Natural killer cell (primary cell): Measurements from ENCODE around the gene TUBG2. TPM values are rescaled to one million over a fixed set of nuclear protein-coding genes. Genes with fewer than 3 reads are reported as not detected.

Source experiments
- ATAC-seq, 3 donors: fragments of 150-1000 bp in 2 of 3; fragments of 200-7000 bp in 1 of 3; cut with Tn5 transposase; 1 replicate in 1 of 3; 2 replicates in 2 of 3; pipeline ENCODE4 v1.10.0; 2021; ENCODE audit warnings: mild to moderate bottlenecking in 2 of 3, moderate library complexity in 2 of 3
- DNase-seq, 2 donors: peaks; one replicate each; pipeline versions ENCODE4 v3.0.0 to v3.0.0-alpha.2; 2013 to 2021; ENCODE audit warnings: mixed read lengths in 1 of 2
- H3K27ac ChIP-seq: one replicate; pipeline ENCODE4 v1.5.1; 2013; ENCODE audit warnings: mild to moderate bottlenecking, low read length
- H3K27me3 ChIP-seq: one replicate; pipeline ENCODE4 v1.6.1; 2013; ENCODE audit warnings: low read length; ENCODE audit not compliant: control insufficient read depth, insufficient read depth
- H3K36me3 ChIP-seq: one replicate; pipeline ENCODE4 v1.6.1; 2013; ENCODE audit warnings: low read length; ENCODE audit not compliant: control insufficient read depth, insufficient read depth
- H3K4me1 ChIP-seq: one replicate; pipeline ENCODE4 v1.6.1; 2013; ENCODE audit warnings: low read length; ENCODE audit not compliant: control insufficient read depth, insufficient read depth
- H3K4me3 ChIP-seq: one replicate; pipeline ENCODE4 v1.5.1; 2013; ENCODE audit warnings: low read length
- H3K9me3 ChIP-seq: one replicate; pipeline ENCODE4 v1.6.1; 2013; ENCODE audit warnings: low read length; ENCODE audit not compliant: control insufficient read depth, insufficient read depth
- H3K27ac Mint-ChIP-seq, 2 donors: one replicate each; pipeline ENCODE4 v1.8.0; 2022; ENCODE audit warnings: mild to moderate bottlenecking in 2 of 2, mixed read lengths in 2 of 2, moderate library complexity in 1 of 2
- H3K27me3 Mint-ChIP-seq, 2 donors: one replicate each; pipeline ENCODE4 v1.8.0; 2022; ENCODE audit warnings: low read depth in 2 of 2, mixed read lengths in 2 of 2
- H3K36me3 Mint-ChIP-seq: one replicate; pipeline ENCODE4 v1.8.0; 2022; ENCODE audit warnings: mixed read lengths
- H3K4me1 Mint-ChIP-seq, 2 donors: one replicate each; pipeline ENCODE4 v1.8.0; 2022; ENCODE audit warnings: mixed read lengths in 2 of 2
- H3K4me3 Mint-ChIP-seq: one replicate; pipeline ENCODE4 v1.8.0; 2022; ENCODE audit warnings: mild to moderate bottlenecking, moderate library complexity, mixed read lengths
- H3K9me3 Mint-ChIP-seq, 2 donors: one replicate each; pipeline ENCODE4 v1.8.0; 2022; ENCODE audit warnings: mixed read lengths in 2 of 2
- CTCF ChIP-seq: fragments of 200-600 bp; IDR thresholded peaks from one replicate; pipeline ENCODE4 v1.8.0; 2022; ENCODE audit warnings: antibody characterized with exemption
- WGBS: methylation state at CpG from one replicate; pipeline ENCODE4 v1.1.7; 2013; ENCODE audit warnings: missing lambda C conversion rate; ENCODE audit not compliant: insufficient coverage; 5-methylcytosine and 5-hydroxymethylcytosine counted together
- intact Hi-C: fragments of 100-400 bp; cut with micrococcal nuclease; formaldehyde crosslinking; loops from one replicate; pipeline ENCODE4 v1.14.2; 2022
- total RNA-seq, 4 donors: library from RNA; stranded (reverse); fragments of 120-200 nt in 1 of 4; gene quantifications; one replicate each; pipeline versions ENCODE4 v1.2.3 to v1.2.4, GENCODE V29; 2013 to 2022

Gene TUBG2
- total RNA-seq, 3 donors from 2014 or later (not counting 1 experiment from before 2014, with no cell fraction given), result 7.8 to 14.2 (median 9.6) TPM

DNA sequence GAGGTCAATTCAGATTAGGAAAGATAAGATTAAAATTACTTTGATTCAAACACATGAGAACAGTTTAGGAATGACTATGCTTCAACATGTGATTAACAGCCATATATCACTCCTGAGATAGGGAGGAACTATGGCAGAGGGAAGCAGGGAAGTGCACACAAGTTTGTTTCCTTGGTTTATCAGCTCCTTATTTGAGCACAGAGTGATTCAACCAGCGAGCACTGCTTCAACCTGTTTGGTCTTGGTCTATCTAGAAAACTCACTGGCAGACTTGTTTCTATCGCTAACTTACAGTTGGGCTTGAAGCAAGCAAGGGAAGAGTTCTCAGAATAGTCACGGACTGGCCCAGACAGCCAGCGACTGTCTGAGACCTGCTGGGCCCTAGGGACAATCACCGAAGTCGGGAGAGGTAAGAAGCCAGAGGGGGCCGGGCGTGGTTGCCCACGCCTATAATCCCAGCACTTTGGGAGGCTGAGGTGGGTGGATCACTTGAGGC lies 26.1 kb upstream of the TUBG2 start:
- H3K27ac Mint-ChIP-seq, result no peak overlapping the region
- Histone ChIP-seq H3K27me3 (no peaks in the 10 kb centered on the region), H3K9me3 (no peaks in the 10 kb centered on the region), H3K27ac (no peak overlapping the region), H3K4me1 (no peaks in the 10 kb centered on the region), H3K36me3 (no peaks in the 10 kb centered on the region), H3K4me3 (no peak overlapping the region)
- intact Hi-C loops, result no loop called here
- H3K27me3 Mint-ChIP-seq, result no peaks in the 10 kb centered on the region
- no peak for TF ChIP-seq CTCF
- no peaks in the 10 kb centered on the region for H3K4me1 Mint-ChIP-seq
- H3K4me3 Mint-ChIP-seq, result no peak overlapping the region
- no peak for ATAC-seq
- no peaks in the 10 kb centered on the region for H3K36me3 Mint-ChIP-seq
- DNase-seq, result no peak
- H3K9me3 Mint-ChIP-seq, result no peaks in the 10 kb centered on the region
- WGBS, result 91% methylated on average over 9 of the region's 9 CpGs

GRCh38 chr17:42639525-42640113 lies 19.5 kb upstream of the TUBG2 start:
- no peaks in the 10 kb centered on the region for H3K27me3 ChIP-seq
- intact Hi-C loops, result no loop called here
- H3K4me1 Mint-ChIP-seq, result peaks cover 14 to 24% of the 10 kb centered on the region in 2 donors
- no peak overlapping the region for H3K4me3 ChIP-seq
- ATAC-seq, result peak in 2 of 3 donors; percentile 46 to 72
- no peak for TF ChIP-seq CTCF
- no peak for DNase-seq
- no peaks in the 10 kb centered on the region for H3K9me3 ChIP-seq
- peak overlapping the region; percentile 53 for H3K4me3 Mint-ChIP-seq
- H3K36me3 Mint-ChIP-seq, result no peaks in the 10 kb centered on the region
- no peak overlapping the region for H3K27ac ChIP-seq
- no peaks in the 10 kb centered on the region for H3K9me3 Mint-ChIP-seq
- no peaks in the 10 kb centered on the region for H3K36me3 ChIP-seq
- peaks cover 16% of the 10 kb centered on the region for H3K4me1 ChIP-seq
- H3K27me3 Mint-ChIP-seq, result peaks cover 0 to 7% of the 10 kb centered on the region in 2 donors
- H3K27ac Mint-ChIP-seq, result no peak overlapping the region
- WGBS, result 72% methylated on average over 6 of the region's 7 CpGs

- intact Hi-C loops, result no loop called here
- ATAC-seq, result peak in 1 of 3 donors; percentile 53
- DNase-seq, result no peak
- H3K9me3 ChIP-seq, result no peaks in the 10 kb centered on the region
- H3K36me3 ChIP-seq, result no peaks in the 10 kb centered on the region
- Mint-ChIP-seq H3K4me3 (peak overlapping the region; percentile 53), H3K36me3 (no peaks in the 10 kb centered on the region), H3K27ac (no peak overlapping the region), H3K9me3 (no peaks in the 10 kb centered on the region), H3K27me3 (peaks cover 0 to 7% of the 10 kb centered on the region in 2 donors), H3K4me1 (peaks cover 14 to 24% of the 10 kb centered on the region in 2 donors)
- 97% methylated on average over 2 of the region's 4 CpGs for WGBS
- no peak overlapping the region for H3K4me3 ChIP-seq
- no peak overlapping the region for H3K27ac ChIP-seq
- H3K4me1 ChIP-seq, result peaks cover 16% of the 10 kb centered on the region
- no peak for TF ChIP-seq CTCF
- H3K27me3 ChIP-seq, result no peaks in the 10 kb centered on the region
Measured at GRCh38 chr17:42640121-42640520, 19.0 kb upstream of the TUBG2 start.

GRCh38 chr17:42642336-42642735 lies 16.7 kb upstream of the TUBG2 start:
- Histone ChIP-seq H3K27me3 (no peaks in the 10 kb centered on the region), H3K4me3 (no peak overlapping the region), H3K36me3 (no peaks in the 10 kb centered on the region), H3K9me3 (no peaks in the 10 kb centered on the region), H3K27ac (no peak overlapping the region), H3K4me1 (peaks cover 22% of the 10 kb centered on the region)
- Mint-ChIP-seq H3K36me3 (no peaks in the 10 kb centered on the region), H3K4me3 (no peak overlapping the region), H3K4me1 (peaks cover 14 to 24% of the 10 kb centered on the region in 2 donors), H3K9me3 (no peaks in the 10 kb centered on the region), H3K27me3 (peaks cover 0 to 10% of the 10 kb centered on the region in 2 donors), H3K27ac (no peak overlapping the region)
- DNase-seq (no peak), ATAC-seq (no peak)
- intact Hi-C loops, result no loop called here
- WGBS, result 42% methylated on average over 2 of the region's 2 CpGs
- TF ChIP-seq CTCF, result no peak
